GM18909 (cell line): Measurements from ENCODE around the gene DNER.
"Not testable (repeated sequence)": the region's sequence is repeated elsewhere in the genome, so short reads cannot be mapped to it uniquely, and the experiment has no call there.

Experiments
- ATAC-seq: cut with Tn5 transposase; IDR thresholded peaks from one replicate; pipeline ENCODE4 v1.9.1; 2021; ENCODE audit warnings: mild to moderate bottlenecking; ENCODE audit not compliant: unreplicated experiment, poor library complexity

The DNER gene

DNA sequence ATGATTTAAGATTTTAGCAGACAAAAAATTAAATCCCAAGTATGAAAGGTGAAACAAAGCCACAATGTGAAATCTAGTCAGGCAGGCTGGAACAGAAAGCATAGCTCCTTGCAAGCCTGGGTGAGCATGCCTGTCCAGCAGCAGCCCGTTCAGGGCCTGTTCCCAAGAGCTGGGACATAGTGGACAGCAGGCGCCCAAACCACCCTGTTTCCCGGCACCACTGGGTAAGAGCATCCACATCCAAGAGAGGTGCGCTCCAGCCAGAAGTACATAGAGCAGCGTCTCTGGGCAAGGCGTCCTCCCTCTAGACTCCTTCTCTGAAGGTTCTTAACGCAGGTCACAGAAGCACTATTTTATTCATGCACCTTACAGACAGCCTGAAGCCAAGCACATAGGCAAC is 80.8 kb downstream of the DNER start:
- no peak for ATAC-seq

- no peak for ATAC-seq
These were observed 85.3 kb downstream of the DNER start for GRCh38 chr2:229629039-229629438.

DNA sequence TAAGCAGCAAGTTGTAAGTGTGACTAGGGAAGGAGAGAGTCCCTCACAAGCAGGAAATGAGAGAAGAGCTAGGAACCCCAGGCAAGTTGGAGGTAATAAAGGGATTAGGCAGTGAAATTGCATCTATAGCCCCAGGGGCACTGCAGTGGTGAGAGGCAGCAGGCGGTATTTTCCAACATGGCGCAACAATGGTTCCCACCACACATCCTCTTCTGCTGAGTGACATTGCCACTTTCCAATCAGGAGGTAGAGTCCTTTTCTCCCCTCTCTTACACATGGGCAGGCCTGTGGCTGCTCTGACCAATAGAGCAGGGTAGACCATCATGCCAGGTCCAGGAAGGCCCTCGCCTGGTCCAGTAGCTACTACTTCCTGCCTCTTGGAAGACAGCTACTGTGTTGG is 86.6 kb downstream of the DNER start:
- ATAC-seq = no peak

- no peak for ATAC-seq
These were observed 91.6 kb downstream of the DNER start for GRCh38 chr2:229622495-229623355.

- no peak for ATAC-seq
These were observed 93.6 kb downstream of the DNER start for GRCh38 chr2:229620759-229621158.

DNA sequence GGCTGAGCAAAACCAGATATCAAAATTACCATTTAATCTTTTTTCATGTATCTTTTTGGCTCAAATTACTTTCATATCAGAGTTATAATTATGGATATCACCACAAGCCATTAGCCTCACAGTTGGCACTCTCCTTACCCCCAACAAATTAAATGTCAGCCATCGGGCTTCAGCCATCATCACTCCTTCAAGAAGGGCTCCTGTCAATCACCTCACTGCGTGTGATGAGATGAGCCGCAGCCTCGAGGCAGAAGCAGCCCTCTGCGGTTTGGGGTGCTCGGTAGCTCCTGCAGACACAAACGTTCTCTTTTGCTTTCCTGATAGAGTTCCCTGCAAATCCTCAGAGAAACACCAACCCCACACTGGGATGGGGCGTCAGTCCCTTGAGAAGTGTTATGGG is 94.1 kb downstream of the DNER start:
- ATAC-seq = no peak

GRCh38 chr2:229616433-229616832 is 97.9 kb downstream of the DNER start:
- no peak for ATAC-seq

DNA sequence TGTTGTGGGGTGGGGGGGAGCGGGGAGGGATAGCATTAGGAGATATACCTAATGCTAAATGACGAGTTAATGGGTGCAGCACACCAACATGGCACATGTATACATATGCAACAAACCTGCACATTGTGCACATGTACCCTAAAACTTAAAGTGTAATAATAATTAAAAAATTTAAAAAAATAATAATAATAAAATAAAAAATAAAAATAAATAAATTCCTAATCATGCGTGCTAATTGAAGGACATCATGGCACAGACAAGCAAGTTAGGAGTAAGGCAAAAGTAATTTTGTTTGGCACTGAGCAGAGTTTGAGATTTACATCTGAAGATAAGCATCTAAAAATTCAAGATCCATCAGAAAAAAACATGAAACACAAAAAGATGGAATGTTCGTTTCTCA is 100.3 kb downstream of the DNER start:
- ATAC-seq = not testable (repeated sequence)

GRCh38 chr2:229612384-229612971 is 101.9 kb downstream of the DNER start:
- no peak for ATAC-seq

DNA sequence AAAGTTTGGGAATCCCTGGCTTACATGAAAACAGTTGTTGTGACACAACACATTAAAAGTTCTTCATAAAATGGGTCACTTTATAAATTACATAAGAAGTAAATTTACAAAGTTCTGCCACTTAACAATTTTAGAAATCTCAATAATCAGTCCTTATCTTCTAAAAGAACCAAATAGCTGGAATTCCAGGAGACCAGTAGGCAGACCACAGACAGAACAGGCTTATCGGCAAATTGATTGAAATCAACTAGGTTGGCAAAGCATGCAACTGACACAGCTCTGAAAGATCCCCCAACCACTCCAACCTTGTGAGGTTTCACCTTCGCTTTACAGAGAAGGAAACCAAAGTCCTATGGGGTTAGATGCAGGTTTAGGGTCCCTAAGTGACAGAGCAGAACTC is 103.0 kb downstream of the DNER start:
- ATAC-seq = no peak

GRCh38 chr2:229610872-229611271 is 103.5 kb downstream of the DNER start:
- no peak for ATAC-seq

DNA sequence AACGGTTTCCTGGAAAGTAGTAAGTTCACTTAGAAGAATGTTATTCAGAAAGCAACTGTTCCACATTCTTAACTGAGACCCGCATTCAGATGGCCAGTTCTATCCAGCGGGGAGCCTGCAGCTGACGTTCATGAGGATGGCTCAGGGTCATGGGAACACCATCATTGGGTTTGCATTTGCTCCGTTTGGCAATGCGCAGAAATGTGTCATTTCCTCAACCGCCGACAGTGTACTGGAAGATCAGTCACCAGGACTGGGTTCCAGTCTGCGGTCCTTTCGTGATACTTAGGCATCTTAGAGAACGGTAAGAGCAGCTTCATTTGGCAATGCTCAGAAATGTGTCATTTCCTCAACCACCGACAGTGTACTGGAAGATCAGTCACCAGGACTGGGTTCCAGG is 104.0 kb downstream of the DNER start:
- ATAC-seq = no peak

DNA sequence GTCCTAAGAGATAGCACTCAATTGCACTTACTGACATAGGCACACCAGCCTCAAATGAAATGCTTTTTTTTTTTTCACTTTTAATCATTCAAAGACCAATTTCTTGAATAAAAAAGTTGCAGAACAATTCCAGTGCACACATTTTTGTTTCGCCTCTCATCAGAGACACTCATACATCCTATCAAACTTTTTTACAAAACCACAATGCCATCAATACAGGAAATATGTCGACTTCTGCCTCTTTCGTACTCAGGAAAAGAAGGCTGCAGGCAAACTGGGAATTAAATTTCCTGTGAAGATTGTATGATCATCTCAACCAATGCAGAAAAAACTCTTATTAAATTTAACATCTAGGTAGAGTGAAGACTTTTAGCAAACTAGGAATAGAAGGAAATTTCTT is 112.4 kb downstream of the DNER start:
- no peak for ATAC-seq

- ATAC-seq = no peak
These were observed 113.0 kb downstream of the DNER start for GRCh38 chr2:229601396-229601795.

DNA sequence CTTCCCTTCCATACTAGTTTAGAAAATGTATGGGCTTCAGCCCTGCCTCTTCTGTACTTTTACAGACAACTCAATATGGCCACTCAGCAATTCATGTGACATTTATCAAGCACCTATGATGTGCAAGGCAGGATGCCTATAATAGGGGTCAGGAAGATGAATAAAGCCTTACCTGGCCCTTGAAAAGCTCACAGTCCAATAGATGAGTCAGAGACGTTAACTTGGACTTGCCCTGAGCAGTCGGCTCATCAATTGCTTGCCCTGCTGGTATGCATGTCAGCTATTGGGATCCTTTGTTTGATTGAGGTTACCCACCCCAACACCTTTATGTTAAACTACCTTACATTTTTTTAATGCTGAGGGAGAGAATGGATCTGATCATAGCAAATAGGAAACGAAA is 116.1 kb downstream of the DNER start:
- ATAC-seq = no peak

- ATAC-seq = no peak
These were observed 117.6 kb downstream of the DNER start for GRCh38 chr2:229596796-229597195.

- ATAC-seq = no peak
These were observed 122.7 kb downstream of the DNER start for GRCh38 chr2:229591611-229592010.

- ATAC-seq = peak; percentile 84
These were observed 127.3 kb downstream of the DNER start for GRCh38 chr2:229586746-229587705.

DNA sequence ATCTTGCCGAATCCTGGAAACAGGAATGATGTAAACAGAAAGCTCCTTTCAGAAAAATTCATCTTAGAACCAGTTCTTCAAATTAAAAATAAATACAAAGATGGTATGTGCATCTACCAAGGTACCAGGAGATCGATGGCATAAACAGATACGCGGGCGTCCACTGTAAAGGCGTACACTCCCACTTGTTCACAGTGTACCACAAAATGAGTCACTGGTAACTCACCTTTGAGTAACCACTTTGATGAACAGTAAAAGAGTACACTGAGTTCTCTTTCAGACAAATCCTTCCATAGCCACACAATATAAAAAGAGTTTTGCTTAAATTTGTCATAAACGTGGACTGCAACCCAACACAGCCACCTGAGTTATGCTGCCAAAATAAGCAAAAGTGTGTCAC is 128.3 kb downstream of the DNER start:
- no peak for ATAC-seq

DNA sequence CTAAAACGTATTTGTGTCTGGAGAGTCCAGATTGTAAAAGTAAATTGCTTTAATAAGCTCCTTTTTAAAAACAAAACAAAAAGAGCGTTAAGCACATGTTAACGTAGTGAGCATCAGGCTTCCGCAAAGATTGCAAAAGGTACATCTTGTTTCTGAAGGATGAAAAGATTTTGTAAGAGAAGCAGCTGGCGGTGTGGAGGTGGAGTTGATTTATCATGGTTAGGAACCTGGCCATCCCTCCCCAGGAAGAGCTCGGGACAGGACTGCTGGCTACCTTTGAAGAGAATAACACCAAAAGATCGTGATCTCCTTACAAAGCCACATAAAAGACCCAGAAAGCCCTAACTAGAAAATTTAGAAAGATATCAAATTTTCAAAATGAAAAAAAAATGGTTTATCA is 132.2 kb downstream of the DNER start:
- no peak for ATAC-seq
